IMR-90 (cell line): ENCODE measurements around the gene MEGF10. TPM values are rescaled to one million over a fixed set of nuclear protein-coding genes. Genes with fewer than 3 reads are reported as not detected.

Experiments used
- ATAC-seq: fragments of 200-7000 bp; cut with Tn5 transposase; 2 replicates; pipeline ENCODE4 v1.9.1; 2020; ENCODE audit warnings: low read depth, mild to moderate bottlenecking, moderate library complexity
- BruUV-seq: library from RNA; stranded (reverse); fragments of 400-500 nt; replicated peaks from 2 replicates; lab custom pipeline; 2021; lab: Mats Ljungman, UMichigan
- CTCF ChIA-PET: fragments of 300-600 bp; formaldehyde crosslinking; extraction: SDS; loops from one replicate; lab custom pipeline; 2021; ENCODE audit warnings: antibody characterized with exemption; lab: Yijun Ruan, JAX
- POLR2A ChIA-PET: fragments of 300-600 bp; sonication (Branson Sonifier 250); formaldehyde crosslinking; loops from one replicate; lab custom pipeline; 2022; ENCODE audit warnings: antibody characterized with exemption; ENCODE audit not compliant: unreplicated experiment; lab: Charles Lee
- DNase-seq: peaks from one replicate; pipeline ENCODE4 v3.0.0; 2013
- H2AFZ ChIP-seq: replicated peaks from 2 replicates; pipeline ENCODE3; 2013; ENCODE audit warnings: low read length, mild to moderate bottlenecking; ENCODE audit not compliant: poor library complexity
- H2AK5ac ChIP-seq: 2 replicates; pipeline ENCODE4 v1.6.1; 2013; ENCODE audit warnings: low read depth, low read length, inconsistent platforms
- H2AK9ac ChIP-seq: replicated peaks from 2 replicates; pipeline ENCODE3; 2013; ENCODE audit warnings: mild to moderate bottlenecking, low read depth, low read length, moderate library complexity; ENCODE audit not compliant: poor library complexity
- H2BK120ac ChIP-seq: 2 replicates; pipeline ENCODE4 v1.6.1; 2013; ENCODE audit warnings: low read depth, low read length, inconsistent platforms
- H2BK15ac ChIP-seq: 3 replicates; pipeline ENCODE4 v1.6.1; 2013; ENCODE audit warnings: low read depth, low read length, inconsistent platforms
- H2BK20ac ChIP-seq: 2 replicates; pipeline ENCODE4 v1.6.1; 2013; ENCODE audit warnings: low read depth, mild to moderate bottlenecking, inconsistent platforms, low read length, moderate library complexity
- H2BK5ac ChIP-seq: 2 replicates; pipeline ENCODE4 v1.6.1; 2013; ENCODE audit warnings: mild to moderate bottlenecking, low read depth, low read length, inconsistent platforms; ENCODE audit not compliant: poor library complexity, severe bottlenecking
- H3K14ac ChIP-seq: replicated peaks from 2 replicates; pipeline ENCODE4 v1.6.1; 2013; ENCODE audit warnings: low read depth, low read length, inconsistent platforms
- H3K18ac ChIP-seq: 2 replicates; pipeline ENCODE4 v1.6.1; 2013; ENCODE audit warnings: low read depth, low read length, control low read depth
- H3K23ac ChIP-seq: 2 replicates; pipeline ENCODE4 v1.6.1; 2013; ENCODE audit warnings: low read depth, low read length, inconsistent platforms
- H3K27ac ChIP-seq: 2 replicates; pipeline ENCODE4 v1.5.1; 2013; ENCODE audit warnings: mild to moderate bottlenecking, control low read depth, low read length; ENCODE audit not compliant: insufficient read depth
- H3K27me3 ChIP-seq: 2 replicates; pipeline ENCODE4 v1.6.1; 2013; ENCODE audit warnings: low read length; ENCODE audit not compliant: control insufficient read depth, insufficient read depth
- H3K36me3 ChIP-seq: 2 replicates; pipeline ENCODE4 v1.6.1; 2013; ENCODE audit warnings: low read length, mixed read lengths; ENCODE audit not compliant: control insufficient read depth, insufficient read depth
- H3K4ac ChIP-seq: 2 replicates; pipeline ENCODE4 v1.6.1; 2013; ENCODE audit warnings: low read depth, low read length, inconsistent platforms
- H3K4me1 ChIP-seq: 2 replicates; pipeline ENCODE4 v1.6.1; 2013; ENCODE audit warnings: low read length, mixed read lengths; ENCODE audit not compliant: control insufficient read depth, insufficient read depth
- H3K4me2 ChIP-seq: 2 replicates; pipeline ENCODE4 v1.6.1; 2013; ENCODE audit warnings: low read depth, mild to moderate bottlenecking, control low read depth, low read length, moderate library complexity
- H3K4me3 ChIP-seq: 2 replicates; pipeline ENCODE4 v1.5.1; 2013; ENCODE audit warnings: low read depth, mild to moderate bottlenecking, control low read depth, low read length, moderate library complexity; ENCODE audit not compliant: insufficient read depth
- H3K56ac ChIP-seq: 2 replicates; pipeline ENCODE4 v1.6.1; 2013; ENCODE audit warnings: low read length, inconsistent platforms; ENCODE audit not compliant: insufficient read depth; ENCODE audit errors: extremely low read depth
- H3K79me1 ChIP-seq, 2 experiments: 2 replicates each; pipeline ENCODE4 v1.6.1; 2013; ENCODE audit warnings: low read length in 2 of 2, inconsistent platforms in 1 of 2, low read depth in 1 of 2
- H3K9ac ChIP-seq: 2 replicates; pipeline ENCODE4 v1.6.1; 2013; ENCODE audit warnings: low read depth, low read length, control low read depth
- H3K9me1 ChIP-seq: 2 replicates; pipeline ENCODE4 v1.6.1; 2013; ENCODE audit warnings: low read length, inconsistent platforms; ENCODE audit not compliant: insufficient read depth
- H3K9me3 ChIP-seq: 2 replicates; pipeline ENCODE4 v1.6.1; 2013; ENCODE audit warnings: low read length; ENCODE audit not compliant: control insufficient read depth, insufficient read depth
- H4K20me1 ChIP-seq: 2 replicates; pipeline ENCODE4 v1.6.1; 2013; ENCODE audit warnings: low read length, inconsistent platforms; ENCODE audit not compliant: insufficient read depth
- H4K5ac ChIP-seq: 2 replicates; pipeline ENCODE4 v1.6.1; 2013; ENCODE audit warnings: mild to moderate bottlenecking, low read depth, low read length, control low read depth
- H4K8ac ChIP-seq, 2 experiments: 2 replicates each; pipeline ENCODE4 v1.6.1; 2013; ENCODE audit warnings: low read depth in 2 of 2, low read length in 2 of 2, control low read depth in 1 of 2, inconsistent platforms in 1 of 2
- H4K91ac ChIP-seq: 2 replicates; pipeline ENCODE4 v1.6.1; 2013; ENCODE audit warnings: low read depth, low read length, inconsistent platforms; ENCODE audit not compliant: insufficient read depth
- CEBPB ChIP-seq: IDR thresholded peaks from 2 replicates; pipeline ENCODE4 v1.6.1; 2012; ENCODE audit warnings: low read depth, low read length, improper control_type of control experiment
- CTCF ChIP-seq: conservative IDR thresholded peaks from 2 replicates; pipeline ENCODE4 v1.5.1; 2012; ENCODE audit warnings: mild to moderate bottlenecking, low read depth, low read length, improper control_type of control experiment
- ELK1 ChIP-seq: fragments of 150-350 bp; IDR thresholded peaks from 2 replicates; pipeline ENCODE4 v1.6.1; 2016; ENCODE audit warnings: low read depth, mild to moderate bottlenecking, low read length, moderate library complexity, borderline replicate concordance
- FOS ChIP-seq: fragments of 150-350 bp; IDR thresholded peaks from 2 replicates; pipeline ENCODE4 v1.6.1; 2016; ENCODE audit warnings: low read depth, low read length
- MAFK ChIP-seq: IDR thresholded peaks from 2 replicates; pipeline ENCODE4 v1.6.1; 2012; ENCODE audit warnings: low read depth, low read length, improper control_type of control experiment
- POLR2A ChIP-seq: IDR thresholded peaks from 2 replicates; pipeline ENCODE4 v1.6.1; 2012; ENCODE audit warnings: mild to moderate bottlenecking, low read depth, low read length
- RAD21 ChIP-seq: IDR thresholded peaks from 2 replicates; pipeline ENCODE4 v1.6.1; 2012; ENCODE audit warnings: low read length, improper control_type of control experiment
- USF2 ChIP-seq: fragments of 150-350 bp; IDR thresholded peaks from 2 replicates; pipeline ENCODE4 v1.6.1; 2017; ENCODE audit warnings: mild to moderate bottlenecking, antibody characterized with exemption, low read length, low read depth
- WGBS, 2 experiments: methylation state at CpG; one replicate each; pipeline versions ENCODE4 v1.1.5 to v1.1.7; 2013; ENCODE audit warnings: missing lambda C conversion rate in 2 of 2; ENCODE audit not compliant: insufficient read length in 1 of 2; ENCODE audit errors: extremely low coverage in 2 of 2; 5-methylcytosine and 5-hydroxymethylcytosine counted together
- dilution Hi-C: fragments of 300-500 bp; cut with HindIII; formaldehyde crosslinking; loops from one replicate; pipeline ENCODE4 v1.14.3; 2018; ENCODE audit warnings: low sequenced_read_pairs; ENCODE audit not compliant: unreplicated experiment
- in situ Hi-C: fragments of 300-500 bp; cut with MboI; formaldehyde crosslinking; loops from 3 replicates; pipeline ENCODE4 v1.14.3; 2019; ENCODE audit warnings: low sequenced_read_pairs, inconsistent platforms, mixed read lengths
- intact Hi-C: fragments of 100-400 bp; cut with micrococcal nuclease; formaldehyde crosslinking; loops from 2 replicates; pipeline ENCODE4 v1.10.0; 2022
- polyA plus RNA-seq, 3 experiments: library from polyadenylated mRNA; depleted of rRNA; stranded (reverse); fragments of >200 nt; gene quantifications; 2 replicates each; pipeline ENCODE4 v1.2.3, GENCODE V29; 2012; ENCODE audit warnings: low replicate concordance in 1 of 3
- total RNA-seq: library from RNA; depleted of rRNA; stranded (reverse); fragments of >200 nt; gene quantifications from 2 replicates; pipeline ENCODE4 v1.2.3, GENCODE V29; 2012

MEGF10 gene
- total and polyA plus RNA-seq, 2 of the 4 experiments (the other 2 are of a cell fraction): not detected

- WGBS, 2 experiments: 25% methylated on average over 1 of the region's 8 CpGs; no CpG with 5 or more reads in 1 of the 2 experiments
- H2AK9ac ChIP-seq: no peak overlapping the region
Observed at GRCh38 chr5:127377651-127378050, 87.1 kb downstream of the MEGF10 start.

More at GRCh38 chr5:127377651-127378050, 87.1 kb downstream of the MEGF10 start:
- Histone ChIP-seq H3K27ac (no peak overlapping the region), H4K91ac (no peak overlapping the region), H4K5ac (no peak overlapping the region), H4K20me1 (no peaks in the 10 kb centered on the region), H3K4me1 (no peaks in the 10 kb centered on the region), H3K18ac (no peak overlapping the region), H3K23ac (no peak overlapping the region), H3K27me3 (peaks cover 24% of the 10 kb centered on the region), H3K4me2 (no peak overlapping the region), H3K4me3 (no peak overlapping the region), H3K14ac (no peak overlapping the region), H3K79me1 (no peaks in the 10 kb centered on the region), H3K4ac (no peak overlapping the region), H2BK120ac (no peak overlapping the region), H4K8ac (no peak overlapping the region), H3K9me3 (no peaks in the 10 kb centered on the region), H3K9me1 (no peaks in the 10 kb centered on the region), H2AFZ (no peak overlapping the region), H2BK20ac (no peak overlapping the region), H3K9ac (no peak overlapping the region), H2AK5ac (no peak overlapping the region), H2BK5ac (no peak overlapping the region), H3K36me3 (no peaks in the 10 kb centered on the region), H3K56ac (no peak overlapping the region), H2BK15ac (no peak overlapping the region)
- ATAC-seq (no peak), DNase-seq (no peak)
- dilution Hi-C loops: no loop called here
- in situ Hi-C loops: no loop called here
- CTCF ChIA-PET: no interaction called here
- POLR2A ChIA-PET: no interaction called here
- TF ChIP-seq POLR2A (no peak), MAFK (no peak), USF2 (no peak), CTCF (no peak), CEBPB (no peak), RAD21 (no peak), FOS (no peak), ELK1 (no peak)
- intact Hi-C loops: no loop called here
- no TSS peak for BruUV-seq
